Adrenal gland (tissue), 12 donors: ENCODE measurements around the gene HOXD1. TPM values are rescaled to one million over a fixed set of nuclear protein-coding genes. Genes with fewer than 3 reads are reported as not detected.

Source experiments
- DNase-seq, 7 donors: peaks; one replicate each; pipeline ENCODE4 v3.0.0-alpha.2; 2019 to 2020
- H3K27ac ChIP-seq, 5 donors: fragments of 200-600 bp; sonication (generic) in 4 of 5; 1 replicate in 3 of 5; 2 replicates in 2 of 5; pipeline versions ENCODE4 v1.5.1 to v1.8.0; 2016 to 2020; ENCODE audit warnings: mild to moderate bottlenecking in 1 of 5
- H3K27me3 ChIP-seq: fragments of 200-600 bp; 2 replicates; pipeline ENCODE4 v1.8.0; 2021
- H3K36me3 ChIP-seq, 2 donors: fragments of 200-600 bp; replicated peaks in 1 of 2; 1 replicate in 1 of 2; 2 replicates in 1 of 2; pipeline versions ENCODE4 v1.5.1 to v1.8.0; 2018 to 2022
- H3K4me1 ChIP-seq, 2 donors: fragments of 200-600 bp; replicated peaks in 1 of 2; 1 replicate in 1 of 2; 2 replicates in 1 of 2; pipeline versions ENCODE4 v1.5.1 to v1.8.0; 2018 to 2021
- H3K4me3 ChIP-seq, 4 donors: fragments of 200-600 bp; sonication (generic) in 3 of 4; one replicate each; pipeline ENCODE4 v1.5.1; 2016 to 2018
- H3K9me3 ChIP-seq, 3 donors: fragments of 200-600 bp; sonication (generic) in 1 of 3; replicated peaks in 1 of 3; 1 replicate in 2 of 3; 2 replicates in 1 of 3; pipeline versions ENCODE4 v1.5.1 to v1.8.0; 2016 to 2021
- POLR2A ChIP-seq, 2 donors: fragments of 450-650 bp; IDR thresholded peaks; one replicate each; pipeline ENCODE4 v1.6.1; 2017; ENCODE audit warnings: antibody characterized with exemption in 2 of 2, mild to moderate bottlenecking in 2 of 2, moderate library complexity in 1 of 2
- WGBS, 4 donors: extraction: QIAGEN DNeasy Blood & Tissue Kit in 2 of 4; methylation state at CpG; one replicate each; pipeline versions ENCODE4 v1.1.5 to v1.1.7; 2013 to 2017; 5-methylcytosine and 5-hydroxymethylcytosine counted together
- intact Hi-C, 2 donors: fragments of 100-400 bp; cut with DNase I; formaldehyde crosslinking; loops; one replicate each; pipeline versions ENCODE4 v1.14.1 to v1.15.0; 2022 to 2023
- microRNA counts, 2 donors: library from miRNA; unstranded; fragments of <30 nt; microRNA quantifications; one replicate each; lab custom pipeline; 2016
- microRNA-seq, 3 donors: library from miRNA; unstranded; fragments of <30 nt; microRNA quantifications; one replicate each; pipeline ENCODE4, GENCODE V29; 2017 to 2020
- polyA plus RNA-seq, 3 donors: library from polyadenylated mRNA; stranded (reverse); fragments of 200-250 nt in 2 of 3; fragments of 350-450 nt in 1 of 3; fragmentation: Illumina TruSeq in 1 of 3; extraction: RNeasy Lipid Tissue Mini Kit (QIAGEN cat#74804) in 1 of 3; gene quantifications; one replicate each; pipeline ENCODE4 v1.2.3, GENCODE V29; 2013 to 2014
- small RNA-seq, 2 donors: library from RNA; depleted of rRNA; stranded (forward); fragments of <200 nt; gene quantifications; one replicate each; pipeline ENCODE3, GENCODE V24; 2016
- total RNA-seq, 9 donors: library from RNA; depleted of rRNA in 4 of 9; stranded (reverse); fragments of >200 nt in 4 of 9; fragments of 120-200 nt in 1 of 9; fragmentation: NEBNext Ultra II Directional in 1 of 9; extraction: Animal tissue kit (Norgen Biotek cat#: 25700) in 1 of 9; gene quantifications; one replicate each; pipeline versions ENCODE4 v1.1.0 to v1.2.4, GENCODE V29; 2013 to 2023
- TF ChIP-seq, protein P1 (sequence below), 6 experiments: fragments of 450-650 bp in 4 of 6; fragments of 200-600 bp in 2 of 6; sonication (generic) in 1 of 6; IDR thresholded peaks; 1 replicate in 5 of 6; 2 replicates in 1 of 6; pipeline versions ENCODE4 v1.5.1 to v1.8.0; 2016 to 2021; ENCODE audit warnings: antibody characterized with exemption in 6 of 6, mild to moderate bottlenecking in 2 of 6, moderate library complexity in 1 of 6
- donor health status: healthy with polysubstance abuse.
- donor health status: Bipolar disorder and iron deficiency.
- donor health status: DM: yes; HTN: yes; CAD: no.
- donor health status: DM: no; HTN: no; CAD: no.
- donor health status: DM: no; HTN: no; CAD: no.
- donor health status: DM: yes; HTN: yes; CAD: no.

Gene HOXD1
- total and polyA plus RNA-seq, 12 donors: 0.18 to 0.72 (median 0.31) TPM; not detected in 4

DNA sequence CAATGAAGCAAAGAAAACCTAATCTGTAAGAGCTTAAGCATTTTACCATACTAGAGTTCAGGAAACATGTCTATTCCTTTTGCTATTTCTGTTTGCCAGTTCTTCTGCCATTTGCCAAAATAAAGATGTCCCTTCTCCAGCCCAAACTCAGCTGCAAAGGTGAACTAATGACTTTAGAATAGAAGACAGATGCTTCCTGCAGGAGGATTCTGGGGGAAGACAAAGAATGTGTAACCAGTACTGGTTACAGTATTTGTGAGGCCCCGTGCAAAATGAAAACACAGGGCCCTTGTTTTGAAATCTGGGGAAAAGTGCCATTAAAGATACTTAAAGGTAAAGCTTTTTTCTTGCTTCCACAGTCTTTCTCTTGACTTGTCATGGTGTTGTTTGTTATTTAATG is 46.5 kb downstream of the HOXD1 start:
- Histone ChIP-seq H3K4me1 (peaks cover 0 to under 1% of the 10 kb centered on the region in 2 donors), H3K9me3 (no peaks in the 10 kb centered on the region), H3K36me3 (no peaks in the 10 kb centered on the region), H3K27me3 (no peaks in the 10 kb centered on the region), H3K4me3 (no peak overlapping the region), H3K27ac (no peak overlapping the region)
- 56 to 84% (median 72%) methylated on average over 1 of the region's 1 CpG for WGBS, 4 donors
- DNase-seq: no peak
- TF ChIP-seq, protein P1, sequence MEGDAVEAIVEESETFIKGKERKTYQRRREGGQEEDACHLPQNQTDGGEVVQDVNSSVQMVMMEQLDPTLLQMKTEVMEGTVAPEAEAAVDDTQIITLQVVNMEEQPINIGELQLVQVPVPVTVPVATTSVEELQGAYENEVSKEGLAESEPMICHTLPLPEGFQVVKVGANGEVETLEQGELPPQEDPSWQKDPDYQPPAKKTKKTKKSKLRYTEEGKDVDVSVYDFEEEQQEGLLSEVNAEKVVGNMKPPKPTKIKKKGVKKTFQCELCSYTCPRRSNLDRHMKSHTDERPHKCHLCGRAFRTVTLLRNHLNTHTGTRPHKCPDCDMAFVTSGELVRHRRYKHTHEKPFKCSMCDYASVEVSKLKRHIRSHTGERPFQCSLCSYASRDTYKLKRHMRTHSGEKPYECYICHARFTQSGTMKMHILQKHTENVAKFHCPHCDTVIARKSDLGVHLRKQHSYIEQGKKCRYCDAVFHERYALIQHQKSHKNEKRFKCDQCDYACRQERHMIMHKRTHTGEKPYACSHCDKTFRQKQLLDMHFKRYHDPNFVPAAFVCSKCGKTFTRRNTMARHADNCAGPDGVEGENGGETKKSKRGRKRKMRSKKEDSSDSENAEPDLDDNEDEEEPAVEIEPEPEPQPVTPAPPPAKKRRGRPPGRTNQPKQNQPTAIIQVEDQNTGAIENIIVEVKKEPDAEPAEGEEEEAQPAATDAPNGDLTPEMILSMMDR (IDR thresholded peaks at IDR 0.05): no peak
- TF ChIP-seq POLR2A (IDR thresholded peaks at IDR 0.05): no peak
- intact Hi-C loops: no loop called here

DNA sequence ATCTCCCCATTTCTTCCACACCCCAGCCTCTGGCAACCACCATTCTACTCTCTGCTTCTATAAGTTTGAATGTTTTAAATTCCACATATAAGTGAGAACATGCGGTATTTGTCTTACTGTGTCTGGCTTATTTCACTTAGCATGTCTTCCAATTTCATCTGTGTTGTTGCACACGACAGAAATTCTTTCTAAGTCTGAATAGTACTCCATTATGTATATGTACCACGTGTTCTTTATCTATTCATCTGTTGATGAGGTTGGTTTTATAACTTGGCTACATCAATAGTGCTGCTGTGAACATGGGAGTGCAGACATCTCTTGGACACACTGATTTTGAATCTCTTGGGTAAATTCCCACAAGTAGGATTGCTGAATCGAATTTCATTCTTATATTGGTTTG is 49.0 kb downstream of the HOXD1 start:
- TF ChIP-seq POLR2A (IDR thresholded peaks at IDR 0.05): no peak
- TF ChIP-seq, protein P1 (IDR thresholded peaks at IDR 0.05): no peak
- DNase-seq: no peak
- no peaks in the 10 kb centered on the region for H3K27me3 ChIP-seq
- no peak overlapping the region for H3K4me3 ChIP-seq
- WGBS, 4 donors: 68 to 79% (median 78%) methylated on average over 4 of the region's 4 CpGs
- intact Hi-C loops: no loop called here
- peaks cover 0 to 5% of the 10 kb centered on the region in 2 donors for H3K4me1 ChIP-seq
- no peak overlapping the region for H3K27ac ChIP-seq
- no peaks in the 10 kb centered on the region for H3K36me3 ChIP-seq
- no peaks in the 10 kb centered on the region for H3K9me3 ChIP-seq

DNA sequence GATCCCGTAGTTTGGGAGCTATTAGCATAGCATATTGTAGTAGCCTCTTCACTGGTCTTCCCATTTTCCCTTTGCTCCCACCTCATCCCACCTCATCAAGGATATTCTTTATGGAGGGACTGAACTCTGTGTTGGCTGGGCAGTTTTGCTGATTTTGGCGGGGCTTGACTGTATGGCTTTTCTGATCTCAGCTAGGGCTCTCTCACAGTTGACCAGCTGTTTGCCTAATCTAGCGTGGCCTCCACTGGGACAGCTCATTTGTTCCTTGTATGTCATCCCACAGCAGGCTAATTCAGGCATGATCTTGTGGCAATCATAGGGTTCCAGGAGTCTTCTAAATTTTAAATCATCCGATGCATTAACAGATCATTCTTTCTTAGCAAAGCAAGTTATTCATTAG is 50.6 kb downstream of the HOXD1 start:
- WGBS, 4 donors: 74 to 86% (median 82%) methylated on average over 4 of the region's 4 CpGs

DNA sequence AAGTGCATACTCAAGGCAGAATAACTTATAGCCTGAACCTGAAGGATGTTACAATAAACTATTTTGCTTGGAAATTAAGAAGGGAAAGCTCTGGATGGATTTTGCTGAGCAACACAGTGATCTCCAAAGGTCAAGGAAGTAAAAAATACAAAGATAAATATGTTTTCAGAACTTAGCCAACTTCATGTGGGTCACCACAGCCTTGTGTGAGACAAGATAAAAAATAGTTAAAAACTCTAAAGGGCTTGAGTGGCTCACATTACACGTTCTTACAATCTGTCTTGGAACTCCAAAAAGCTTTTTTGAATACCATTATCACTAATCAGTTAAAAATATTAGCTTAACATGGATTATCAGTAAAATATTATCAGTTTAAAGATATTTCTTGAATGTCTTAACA is 51.8 kb downstream of the HOXD1 start:
- intact Hi-C loops: no loop called here
- H3K27ac ChIP-seq: no peak overlapping the region
- TF ChIP-seq, protein P1 (IDR thresholded peaks at IDR 0.05): no peak
- TF ChIP-seq POLR2A (IDR thresholded peaks at IDR 0.05): no peak
- 13 to 24% (median 18%) methylated on average over 1 of the region's 1 CpG for WGBS, 4 donors
- peaks cover 0 to 5% of the 10 kb centered on the region in 2 donors for H3K4me1 ChIP-seq
- no peaks in the 10 kb centered on the region for H3K27me3 ChIP-seq
- H3K4me3 ChIP-seq: no peak overlapping the region
- no peaks in the 10 kb centered on the region for H3K36me3 ChIP-seq
- DNase-seq: no peak
- H3K9me3 ChIP-seq: no peaks in the 10 kb centered on the region

More for the DNA sequence above, 50.6 kb downstream of the HOXD1 start:
- Histone ChIP-seq H3K4me3 (no peak overlapping the region), H3K9me3 (no peaks in the 10 kb centered on the region), H3K27ac (no peak overlapping the region), H3K27me3 (no peaks in the 10 kb centered on the region), H3K36me3 (no peaks in the 10 kb centered on the region), H3K4me1 (peaks cover 0 to 5% of the 10 kb centered on the region in 2 donors)
- peak in 4 of 7 donors; percentile 22 to 31 (median 24) for DNase-seq
- TF ChIP-seq, protein P1 (IDR thresholded peaks at IDR 0.05): no peak
- intact Hi-C loops: no loop called here

MicroRNAs within 50 kb of the gene (microRNA counts, 767-probe panel; counts per million panel counts)
- microRNA hsa-miR-10b-5p (lab: Ali Mortazavi, UCI): 5,427 to 5,700 counts per million in 2 donors

Small RNA genes within 50 kb of the gene (microRNA-seq; reads per million reads assigned to microRNA genes)
- gene MIR10B: 25,327 to 35,690 (median 31,586) reads per million in 3 donors

Small RNA genes within 50 kb of the gene (small RNA-seq; reads per million reads assigned to genes)
- 176,060 to 229,219 reads per million in 2 donors for gene MIR10B

Other genes starting within 250 kb of the HOXD1 start
- gene LNPK, start 186.4 kb upstream of the HOXD1 start, total RNA-seq: 10 to 100 TPM in 8 of 9 donors, 1 to 10 TPM in 1; 6.4 to 32.7 (median 21.6) TPM
- gene LNPK, start 186.4 kb upstream of the HOXD1 start, polyA plus RNA-seq: 10 to 100 TPM in 1 of 3 donors, 1 to 10 TPM in 2; 2.6 to 20.8 (median 2.9) TPM
- gene EVX2, start 104.7 kb upstream of the HOXD1 start, total RNA-seq: not detected
- not detected for gene EVX2, start 104.7 kb upstream of the HOXD1 start, polyA plus RNA-seq
- not detected for gene HOXD13, start 95.9 kb upstream of the HOXD1 start, total RNA-seq
- not detected for gene HOXD13, start 95.9 kb upstream of the HOXD1 start, polyA plus RNA-seq
- not detected for gene HOXD12, start 88.9 kb upstream of the HOXD1 start, total RNA-seq
- not detected for gene HOXD12, start 88.9 kb upstream of the HOXD1 start, polyA plus RNA-seq
- gene HOXD11, start 81.4 kb upstream of the HOXD1 start, total RNA-seq: not detected
- not detected for gene HOXD11, start 81.4 kb upstream of the HOXD1 start, polyA plus RNA-seq
- under 1 TPM in 3 of 9 donors, not detected in 6; 0.14 to 0.33 (median 0.23) TPM for gene HOXD10, start 71.9 kb upstream of the HOXD1 start, total RNA-seq
- gene HOXD10, start 71.9 kb upstream of the HOXD1 start, polyA plus RNA-seq: under 1 TPM in 1 of 3 donors, not detected in 2; 0.11 TPM
- gene HOXD9, start 65.9 kb upstream of the HOXD1 start, total RNA-seq: 10 to 100 TPM in 4 of 9 donors, 1 to 10 TPM in 5; 2.4 to 35.6 (median 8.7) TPM
- gene HOXD9, start 65.9 kb upstream of the HOXD1 start, polyA plus RNA-seq: 1 to 10 TPM; 2.5 to 7.6 (median 7.5) TPM
- gene HOXD8, start 59.0 kb upstream of the HOXD1 start, total RNA-seq: 10 to 100 TPM; 11.3 to 46.2 (median 35.0) TPM
- 10 to 100 TPM; 14.4 to 19.8 (median 17.3) TPM for gene HOXD8, start 59.0 kb upstream of the HOXD1 start, polyA plus RNA-seq
- 10 to 100 TPM in 4 of 9 donors, 1 to 10 TPM in 5; 1.9 to 20.2 (median 8.1) TPM for gene HOXD4, start 37.1 kb upstream of the HOXD1 start, total RNA-seq
- gene HOXD4, start 37.1 kb upstream of the HOXD1 start, polyA plus RNA-seq: 10 to 100 TPM in 2 of 3 donors, 1 to 10 TPM in 1; 2.2 to 38.5 (median 27.0) TPM
- 10 to 100 TPM in 4 of 9 donors, 1 to 10 TPM in 5; 3.3 to 41.3 (median 9.7) TPM for gene HOXD3, start 31.4 kb upstream of the HOXD1 start, total RNA-seq
- gene HOXD3, start 31.4 kb upstream of the HOXD1 start, polyA plus RNA-seq: 10 to 100 TPM in 2 of 3 donors, 1 to 10 TPM in 1; 2.0 to 15.9 (median 12.5) TPM
- gene MTX2, start 80.8 kb downstream of the HOXD1 start, total RNA-seq: 10 to 100 TPM; 21.2 to 72.0 (median 34.3) TPM
- 10 to 100 TPM; 41.6 to 79.4 (median 52.3) TPM for gene MTX2, start 80.8 kb downstream of the HOXD1 start, polyA plus RNA-seq